Omental fat pad (tissue), 4 donors: ENCODE data around the gene LYPD6. TPM values are rescaled to one million over a fixed set of nuclear protein-coding genes. Genes with fewer than 3 reads are reported as not detected.

Experiments
- ATAC-seq: fragments of 150-250 bp; one replicate; pipeline ENCODE4 v1.9.1; 2016; ENCODE audit warnings: mild to moderate bottlenecking, moderate library complexity; ENCODE audit not compliant: low FRiP score
- DNase-seq: peaks from one replicate; pipeline ENCODE4 v3.0.0-alpha.2; 2019; ENCODE audit warnings: low spot score
- total RNA-seq, 4 donors: library from RNA; depleted of rRNA; stranded (reverse); fragments of >200 nt; gene quantifications; one replicate each; pipeline ENCODE4 v1.1.0, GENCODE V29; 2016
- TF ChIP-seq, protein P1 (sequence below), 3 donors: fragments of 450-650 bp; IDR thresholded peaks; one replicate each; pipeline ENCODE4 v1.5.1; 2016 to 2017; ENCODE audit warnings: antibody characterized with exemption in 3 of 3, mild to moderate bottlenecking in 3 of 3, moderate library complexity in 2 of 3

Gene LYPD6
- total RNA-seq, 4 donors from 2014 or later, result 1.2 to 13.9 (median 2.0) TPM

DNA sequence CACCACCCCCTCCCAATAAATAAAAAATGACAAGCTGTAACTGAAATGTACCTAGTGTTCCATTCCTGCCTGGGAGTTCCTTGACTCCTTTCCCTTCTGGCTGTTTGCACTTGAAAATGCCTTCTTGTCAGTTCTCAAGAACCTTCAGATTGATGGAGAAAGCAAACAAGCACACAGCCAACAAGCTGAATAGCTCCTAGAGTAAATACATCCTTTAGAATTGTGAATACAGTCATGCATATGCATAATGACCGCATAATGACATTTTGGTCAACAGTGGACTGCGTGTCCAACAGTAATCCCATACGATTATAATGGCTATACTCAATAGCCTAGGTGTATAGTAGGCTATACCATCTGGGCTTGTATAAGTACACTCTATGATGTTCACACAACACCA, 97.0 kb downstream of the LYPD6 start:
- ATAC-seq (no peak), DNase-seq (no peak)
- TF ChIP-seq, protein P1, sequence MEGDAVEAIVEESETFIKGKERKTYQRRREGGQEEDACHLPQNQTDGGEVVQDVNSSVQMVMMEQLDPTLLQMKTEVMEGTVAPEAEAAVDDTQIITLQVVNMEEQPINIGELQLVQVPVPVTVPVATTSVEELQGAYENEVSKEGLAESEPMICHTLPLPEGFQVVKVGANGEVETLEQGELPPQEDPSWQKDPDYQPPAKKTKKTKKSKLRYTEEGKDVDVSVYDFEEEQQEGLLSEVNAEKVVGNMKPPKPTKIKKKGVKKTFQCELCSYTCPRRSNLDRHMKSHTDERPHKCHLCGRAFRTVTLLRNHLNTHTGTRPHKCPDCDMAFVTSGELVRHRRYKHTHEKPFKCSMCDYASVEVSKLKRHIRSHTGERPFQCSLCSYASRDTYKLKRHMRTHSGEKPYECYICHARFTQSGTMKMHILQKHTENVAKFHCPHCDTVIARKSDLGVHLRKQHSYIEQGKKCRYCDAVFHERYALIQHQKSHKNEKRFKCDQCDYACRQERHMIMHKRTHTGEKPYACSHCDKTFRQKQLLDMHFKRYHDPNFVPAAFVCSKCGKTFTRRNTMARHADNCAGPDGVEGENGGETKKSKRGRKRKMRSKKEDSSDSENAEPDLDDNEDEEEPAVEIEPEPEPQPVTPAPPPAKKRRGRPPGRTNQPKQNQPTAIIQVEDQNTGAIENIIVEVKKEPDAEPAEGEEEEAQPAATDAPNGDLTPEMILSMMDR (IDR thresholded peaks at IDR 0.05), result no peak

DNA sequence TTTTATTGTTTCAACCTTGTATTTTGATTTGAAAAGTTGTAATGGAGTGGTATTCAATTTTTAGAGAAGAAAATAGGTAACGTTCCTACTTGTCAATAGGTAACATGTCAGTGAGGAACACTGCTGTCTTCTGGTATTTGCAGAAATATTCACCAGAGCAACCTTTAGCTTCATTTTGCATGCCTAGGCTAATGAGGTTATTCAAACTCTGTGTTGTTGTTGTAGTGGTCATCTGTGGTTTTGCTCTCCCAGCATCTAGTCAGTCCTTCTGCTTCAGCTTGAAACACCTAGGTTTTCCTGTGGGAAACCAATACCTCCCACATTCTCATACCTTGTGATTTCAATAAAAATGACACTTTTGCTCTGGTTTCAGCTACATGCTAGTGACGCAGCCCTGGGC, 98.4 kb downstream of the LYPD6 start:
- no peak for DNase-seq
- ATAC-seq, result no peak
- TF ChIP-seq, protein P1 (IDR thresholded peaks at IDR 0.05), result no peak

DNA sequence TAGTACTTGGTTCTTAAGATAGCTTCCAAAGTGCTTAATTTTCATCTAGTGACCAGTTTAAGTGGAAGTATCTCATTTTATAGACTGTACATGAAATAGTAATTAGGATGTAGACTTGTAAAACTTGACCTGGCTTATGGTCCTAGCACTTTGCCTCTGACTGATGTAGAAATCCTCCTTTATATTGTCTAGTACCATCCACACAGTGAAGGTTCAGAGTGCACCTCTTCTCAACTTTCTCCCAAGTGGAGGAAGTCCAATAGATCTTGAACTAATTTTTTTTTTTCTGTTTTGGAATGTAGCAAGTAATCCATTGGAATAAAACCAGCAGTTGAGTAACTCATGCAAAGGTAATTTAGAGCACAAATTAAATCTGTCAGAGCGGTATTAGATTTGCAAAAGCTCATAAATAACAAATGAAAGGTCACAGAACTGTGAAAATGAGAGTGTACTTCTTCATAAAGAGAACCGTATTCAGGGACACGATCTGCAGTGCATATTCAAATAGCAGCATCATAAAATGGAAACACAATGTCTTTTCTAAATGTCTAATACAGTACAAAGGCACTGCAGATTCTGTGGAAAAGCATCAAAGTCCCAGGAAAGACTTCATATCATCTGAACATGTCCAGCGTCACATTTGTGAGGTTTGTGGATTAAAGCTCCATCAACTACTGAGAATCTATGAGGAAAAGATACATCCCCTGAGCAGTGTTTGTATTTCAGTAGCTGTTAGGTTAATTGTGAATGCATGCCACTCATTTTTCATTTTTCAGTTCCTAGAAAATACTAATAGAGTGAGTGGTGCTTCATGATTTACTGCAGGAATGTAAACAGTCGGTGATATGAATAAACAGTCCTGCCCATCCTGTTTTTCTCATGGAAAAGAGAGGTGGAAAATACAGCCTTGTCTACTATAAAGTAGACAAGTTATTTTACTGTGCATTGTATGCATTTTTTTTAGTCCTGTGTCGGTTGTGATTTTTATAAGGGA, 100.7 kb downstream of the LYPD6 start:
- DNase-seq, result no peak
- TF ChIP-seq, protein P1 (IDR thresholded peaks at IDR 0.05), result no peak
- ATAC-seq, result peak; percentile 35

DNA sequence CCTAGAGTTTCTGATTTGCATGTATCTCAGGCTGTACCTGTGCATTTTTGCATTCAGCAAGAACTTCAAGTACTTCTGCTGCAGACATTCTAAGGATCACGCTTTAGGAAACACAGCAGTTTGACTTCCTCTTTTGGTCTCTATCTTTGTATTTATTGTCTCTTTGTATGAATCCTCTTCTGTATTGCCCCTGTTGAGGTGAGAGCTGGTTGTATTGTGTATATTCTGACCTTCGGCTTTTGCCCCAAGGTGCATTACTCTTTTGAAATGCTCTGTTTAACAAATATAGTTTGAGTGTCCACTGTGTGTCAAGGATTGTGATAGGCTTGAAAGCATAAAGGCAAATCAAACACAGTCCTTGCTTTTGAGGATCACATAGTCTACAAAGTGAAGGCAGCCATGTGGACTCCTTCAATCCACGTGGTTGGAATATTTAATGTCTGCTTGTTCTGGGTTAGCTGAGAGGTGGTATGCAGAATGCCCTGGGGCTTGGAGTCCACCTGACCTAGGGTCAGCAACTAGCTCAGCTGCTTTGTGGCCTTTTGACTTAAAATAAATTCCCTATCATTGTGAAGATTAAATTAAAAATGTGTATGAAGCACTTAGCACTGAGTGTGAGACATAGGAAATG, 108.1 kb downstream of the LYPD6 start:
- TF ChIP-seq, protein P1 (IDR thresholded peaks at IDR 0.05), result no peak
- DNase-seq (no peak), ATAC-seq (no peak)

DNA sequence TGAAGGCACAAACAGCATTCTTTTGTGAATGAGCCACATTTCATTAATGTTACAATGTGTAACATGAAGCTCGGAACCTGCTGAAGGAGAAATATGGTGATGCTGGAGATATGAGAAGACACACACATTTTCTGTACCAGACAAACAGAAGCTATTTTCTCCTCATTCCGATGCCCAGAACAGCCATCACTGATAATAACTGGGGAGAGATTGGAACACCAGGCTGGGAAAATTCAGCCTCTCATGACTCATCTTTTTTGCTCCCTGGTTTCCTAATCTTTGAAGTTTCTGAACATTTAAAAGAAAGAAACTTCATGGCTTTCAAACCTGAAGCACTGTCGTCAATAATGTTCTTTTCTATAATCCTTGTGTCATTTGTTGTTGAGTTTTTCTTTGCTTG, 110.9 kb downstream of the LYPD6 start:
- peak; percentile 59 for ATAC-seq
- no peak for DNase-seq
- TF ChIP-seq, protein P1 (IDR thresholded peaks at IDR 0.05), result no peak

DNA sequence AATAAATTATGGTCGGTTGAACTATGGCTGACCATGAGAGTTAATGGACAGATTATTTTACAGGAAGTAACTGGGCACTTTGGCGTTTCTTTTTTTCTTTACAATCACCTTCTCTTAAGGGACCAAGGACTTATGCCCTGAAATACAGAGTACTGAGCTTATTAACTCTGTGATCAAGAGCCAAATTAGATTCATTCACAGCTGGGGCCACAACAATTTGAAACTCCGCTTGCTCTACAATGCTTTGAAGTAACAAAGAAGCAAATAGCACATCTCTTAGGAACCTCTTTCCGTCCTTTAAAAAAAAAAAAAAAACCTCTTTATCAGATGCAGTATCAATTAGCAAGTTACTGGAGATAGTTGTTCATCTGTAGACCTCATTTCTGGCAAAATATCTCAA, 112.0 kb downstream of the LYPD6 start:
- no peak for ATAC-seq
- TF ChIP-seq, protein P1 (IDR thresholded peaks at IDR 0.05), result no peak
- no peak for DNase-seq
